OCI-LY7 (cell line): ENCODE data around the gene NOTO. TPM values are rescaled to one million over a fixed set of nuclear protein-coding genes. Genes with fewer than 3 reads are reported as not detected.

Experiments
- BruUV-seq: library from RNA; stranded (reverse); fragments of 400-500 nt; replicated peaks from 2 replicates; lab custom pipeline; 2021; lab: Mats Ljungman, UMichigan
- CTCF ChIA-PET: fragments of 300-600 bp; sonication (Branson Sonifier 250); formaldehyde crosslinking; loops from one replicate; lab custom pipeline; 2022; ENCODE audit warnings: antibody characterized with exemption; ENCODE audit not compliant: unreplicated experiment; lab: Charles Lee
- POLR2A ChIA-PET: fragments of 300-600 bp; sonication (Branson Sonifier 250); formaldehyde crosslinking; loops from one replicate; lab custom pipeline; 2022; ENCODE audit warnings: antibody characterized with exemption; lab: Charles Lee
- DNase-seq: peaks from one replicate; pipeline ENCODE4 v3.0.0-alpha.2; 2015; ENCODE audit warnings: low spot score
- H2AFZ ChIP-seq: fragments of 200-600 bp; sonication (generic), shearing (Covaris generic); 2 replicates; pipeline ENCODE4 v1.6.1; 2014; ENCODE audit warnings: mild to moderate bottlenecking, antibody characterized with exemption, low read length, moderate library complexity
- H3K27ac ChIP-seq: fragments of 200-600 bp; sonication (generic); 2 replicates; pipeline ENCODE4 v1.5.1; 2014; ENCODE audit warnings: mixed run types, low read depth, mild to moderate bottlenecking, moderate library complexity, low read length, inconsistent platforms; ENCODE audit not compliant: poor library complexity, severe bottlenecking
- H3K36me3 ChIP-seq: fragments of 200-600 bp; sonication (generic); 2 replicates; pipeline ENCODE4 v1.6.1; 2014; ENCODE audit warnings: mild to moderate bottlenecking, antibody characterized with exemption, low read length, moderate library complexity, mixed read lengths; ENCODE audit not compliant: insufficient read depth
- H3K4me1 ChIP-seq: fragments of 200-600 bp; sonication (generic); 2 replicates; pipeline ENCODE4 v1.5.1; 2014; ENCODE audit warnings: mild to moderate bottlenecking, low read length; ENCODE audit not compliant: insufficient read depth, poor library complexity, severe bottlenecking
- H3K4me2 ChIP-seq: fragments of 200-600 bp; sonication (generic); 2 replicates; pipeline ENCODE4 v1.6.1; 2014; ENCODE audit warnings: mild to moderate bottlenecking, low read length
- H3K4me3 ChIP-seq: fragments of 200-600 bp; sonication (generic); 2 replicates; pipeline ENCODE4 v1.5.1; 2014; ENCODE audit warnings: mild to moderate bottlenecking, low read depth, low read length; ENCODE audit not compliant: poor library complexity, severe bottlenecking
- H3K79me2 ChIP-seq: fragments of 200-600 bp; sonication (generic); 2 replicates; pipeline ENCODE4 v1.6.1; 2016; ENCODE audit warnings: low read depth, mild to moderate bottlenecking, low read length, moderate library complexity, mixed read lengths; ENCODE audit not compliant: insufficient read depth
- H3K9me2 ChIP-seq: fragments of 200-600 bp; sonication (generic); 2 replicates; pipeline ENCODE4 v1.6.1; 2016; ENCODE audit warnings: mild to moderate bottlenecking, low read length, mixed read lengths; ENCODE audit not compliant: insufficient read depth
- H3K9me3 ChIP-seq: fragments of 200-600 bp; sonication (generic); 2 replicates; pipeline ENCODE4 v1.6.1; 2014; ENCODE audit warnings: mild to moderate bottlenecking, mixed run types, low read length, mixed read lengths
- H4K20me1 ChIP-seq: fragments of 200-600 bp; sonication (generic); 2 replicates; pipeline ENCODE4 v1.6.1; 2014; ENCODE audit warnings: mild to moderate bottlenecking, antibody characterized with exemption, low read length, moderate library complexity, mixed read lengths; ENCODE audit not compliant: insufficient read depth
- EZH2phosphoT487 ChIP-seq: fragments of 200-600 bp; sonication (generic); IDR thresholded peaks from 2 replicates; pipeline ENCODE4 v1.6.1; 2018; ENCODE audit warnings: low read depth, borderline replicate concordance, mild to moderate bottlenecking, mixed run types, antibody characterized with exemption, low read length, moderate library complexity, mixed read lengths
- intact Hi-C: fragments of 100-400 bp; cut with micrococcal nuclease; formaldehyde crosslinking; loops from one replicate; pipeline ENCODE4 v1.10.0; 2022; ENCODE audit not compliant: unreplicated experiment
- total RNA-seq, 2 experiments: library from RNA; depleted of rRNA in 1 of 2; stranded (reverse); fragments of >200 nt in 1 of 2; shearing (Covaris generic) in 1 of 2; gene quantifications; 2 replicates each; pipeline ENCODE4 v1.2.3, GENCODE V29; 2014 to 2022
- TF ChIP-seq, protein P1 (sequence below): fragments of 200-600 bp; sonication (generic); conservative IDR thresholded peaks from 2 replicates; pipeline ENCODE4 v1.5.1; 2014; ENCODE audit warnings: mild to moderate bottlenecking, antibody characterized with exemption, low read length, moderate library complexity, mixed read lengths

Gene NOTO
- total RNA-seq, 2 experiments from 2014 or later = not detected

DNA sequence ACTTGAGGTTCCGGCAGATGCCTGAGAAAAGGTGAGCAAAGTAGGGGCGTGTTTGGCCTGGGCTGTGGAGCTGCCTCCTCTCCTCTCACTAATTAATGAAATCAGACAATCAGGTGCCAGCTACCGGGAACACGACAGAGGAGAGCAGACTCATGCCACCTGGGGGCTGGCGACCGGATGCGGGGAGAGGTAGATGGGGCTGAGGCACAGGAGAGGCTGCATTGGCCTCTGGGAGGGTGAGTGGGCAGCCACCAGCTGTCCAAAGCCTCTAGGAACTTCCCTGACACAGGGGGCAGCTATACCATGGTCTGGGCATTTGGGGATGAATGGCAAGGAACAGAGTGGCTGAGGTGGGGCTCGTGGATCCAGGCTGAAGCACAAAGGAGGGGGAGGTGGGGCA lies 56.9 kb downstream of the NOTO start:
- BruUV-seq = no TSS peak
- Histone ChIP-seq H3K9me3 (no peaks in the 10 kb centered on the region), H3K9me2 (no peaks in the 10 kb centered on the region), H2AFZ (no peak overlapping the region), H3K4me1 (no peaks in the 10 kb centered on the region), H4K20me1 (no peaks in the 10 kb centered on the region), H3K36me3 (peaks cover 84% of the 10 kb centered on the region), H3K4me2 (no peak overlapping the region), H3K4me3 (no peak overlapping the region), H3K27ac (no peak overlapping the region), H3K79me2 (no peaks in the 10 kb centered on the region)
- TF ChIP-seq, protein P1, sequence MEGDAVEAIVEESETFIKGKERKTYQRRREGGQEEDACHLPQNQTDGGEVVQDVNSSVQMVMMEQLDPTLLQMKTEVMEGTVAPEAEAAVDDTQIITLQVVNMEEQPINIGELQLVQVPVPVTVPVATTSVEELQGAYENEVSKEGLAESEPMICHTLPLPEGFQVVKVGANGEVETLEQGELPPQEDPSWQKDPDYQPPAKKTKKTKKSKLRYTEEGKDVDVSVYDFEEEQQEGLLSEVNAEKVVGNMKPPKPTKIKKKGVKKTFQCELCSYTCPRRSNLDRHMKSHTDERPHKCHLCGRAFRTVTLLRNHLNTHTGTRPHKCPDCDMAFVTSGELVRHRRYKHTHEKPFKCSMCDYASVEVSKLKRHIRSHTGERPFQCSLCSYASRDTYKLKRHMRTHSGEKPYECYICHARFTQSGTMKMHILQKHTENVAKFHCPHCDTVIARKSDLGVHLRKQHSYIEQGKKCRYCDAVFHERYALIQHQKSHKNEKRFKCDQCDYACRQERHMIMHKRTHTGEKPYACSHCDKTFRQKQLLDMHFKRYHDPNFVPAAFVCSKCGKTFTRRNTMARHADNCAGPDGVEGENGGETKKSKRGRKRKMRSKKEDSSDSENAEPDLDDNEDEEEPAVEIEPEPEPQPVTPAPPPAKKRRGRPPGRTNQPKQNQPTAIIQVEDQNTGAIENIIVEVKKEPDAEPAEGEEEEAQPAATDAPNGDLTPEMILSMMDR = no peak
- TF ChIP-seq EZH2phosphoT487 = no peak
- CTCF ChIA-PET = no interaction called here
- intact Hi-C loops = no loop called here
- POLR2A ChIA-PET = no interaction called here
- DNase-seq = no peak

DNA sequence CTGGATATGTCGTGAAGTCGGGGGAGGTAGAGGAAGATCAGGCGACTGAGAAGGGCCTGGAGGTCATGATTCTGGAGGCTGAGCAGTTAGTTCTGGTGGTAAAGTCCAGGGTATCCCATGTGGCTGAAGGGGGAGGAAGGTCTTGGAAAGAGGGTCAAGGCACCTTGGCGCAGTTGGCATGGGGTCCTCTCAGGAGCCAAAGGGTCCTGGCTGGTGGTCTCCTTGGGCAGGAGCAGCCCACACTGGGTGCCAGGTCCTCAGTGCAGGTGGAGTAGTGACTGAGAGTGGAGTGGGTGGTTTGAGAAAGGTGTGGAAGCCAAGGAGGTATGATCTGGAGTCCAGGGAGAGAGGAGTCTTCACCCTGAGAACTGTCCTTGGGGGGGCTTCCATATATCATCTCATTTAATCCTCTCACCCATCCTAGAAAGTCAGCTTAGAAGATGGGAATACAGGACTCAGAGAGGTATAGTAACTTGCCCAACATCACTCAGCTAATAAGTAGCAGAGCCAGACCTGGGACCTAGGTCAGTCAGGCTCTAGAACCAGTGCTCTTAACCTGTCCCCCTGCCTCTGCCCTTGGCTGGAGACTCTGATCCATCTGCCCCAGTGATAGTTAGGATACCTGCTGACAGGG lies 57.4 kb downstream of the NOTO start:
- peaks cover 84% of the 10 kb centered on the region for H3K36me3 ChIP-seq
- H3K4me3 ChIP-seq = no peak overlapping the region
- POLR2A ChIA-PET = no interaction called here
- CTCF ChIA-PET = no interaction called here
- H3K9me3 ChIP-seq = no peaks in the 10 kb centered on the region
- H2AFZ ChIP-seq = no peak overlapping the region
- no peaks in the 10 kb centered on the region for H3K4me1 ChIP-seq
- no peak overlapping the region for H3K4me2 ChIP-seq
- intact Hi-C loops = loop anchor here (2.0 kb wide), 1 partner anchor 47 kb away; no protein-coding TSS in a partner anchor
- H4K20me1 ChIP-seq = no peaks in the 10 kb centered on the region
- H3K79me2 ChIP-seq = no peaks in the 10 kb centered on the region
- H3K27ac ChIP-seq = no peak overlapping the region
- BruUV-seq = no TSS peak
- no peak for DNase-seq
- TF ChIP-seq, protein P1 = no peak
- TF ChIP-seq EZH2phosphoT487 = no peak
- H3K9me2 ChIP-seq = no peaks in the 10 kb centered on the region

DNA sequence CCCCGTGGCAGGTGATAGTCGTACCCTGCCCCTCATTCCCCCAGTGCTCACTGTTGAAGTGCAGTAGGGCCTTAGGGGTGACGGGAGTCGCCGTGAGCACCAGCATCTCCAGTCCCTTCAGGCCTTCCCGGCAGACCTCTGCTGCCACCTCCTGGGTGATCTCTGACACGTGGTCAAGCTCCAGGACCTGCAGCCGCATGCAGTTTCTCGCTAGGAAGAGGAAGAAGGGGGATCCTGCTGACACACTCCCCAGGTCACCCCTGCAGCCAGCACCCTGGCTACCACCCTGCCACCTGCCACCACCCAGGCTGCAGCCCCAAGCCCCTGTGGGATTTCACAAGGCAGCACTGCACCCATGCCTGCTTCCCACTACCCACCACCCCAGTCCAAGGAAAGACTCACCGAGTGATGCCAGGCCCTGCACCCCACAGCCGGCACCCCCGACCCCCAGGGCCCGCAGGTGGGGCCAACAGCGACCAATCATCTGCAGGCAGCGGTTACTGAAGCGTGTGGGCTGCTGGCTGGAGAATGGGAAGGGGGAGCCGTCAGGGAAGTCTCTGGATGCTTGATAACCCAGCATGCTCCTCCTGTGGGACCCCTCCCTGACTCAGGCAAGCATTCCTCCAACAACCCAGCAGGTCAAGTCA lies 58.1 kb downstream of the NOTO start:
- Histone ChIP-seq H3K4me2 (no peak overlapping the region), H3K79me2 (no peaks in the 10 kb centered on the region), H3K9me3 (no peaks in the 10 kb centered on the region), H4K20me1 (no peaks in the 10 kb centered on the region), H3K4me1 (no peaks in the 10 kb centered on the region), H2AFZ (no peak overlapping the region), H3K36me3 (peaks cover 82% of the 10 kb centered on the region), H3K4me3 (no peak overlapping the region), H3K9me2 (no peaks in the 10 kb centered on the region), H3K27ac (no peak overlapping the region)
- intact Hi-C loops = loop anchor here (2.0 kb wide), 1 partner anchor 48 kb away; no protein-coding TSS in a partner anchor
- CTCF ChIA-PET = no interaction called here
- DNase-seq = peak; percentile 48
- POLR2A ChIA-PET = no interaction called here
- no TSS peak for BruUV-seq
- TF ChIP-seq EZH2phosphoT487 = no peak
- TF ChIP-seq, protein P1 = peak; percentile 60
